Activated T-cell treated with anti-CD3 and anti-CD28 coated beads, Interleukin-2, amount 50 U/mL, for 72 hours (primary cell): ENCODE data around the gene MOGAT1. TPM values are rescaled to one million over a fixed set of nuclear protein-coding genes. Genes with fewer than 3 reads are reported as not detected.

Experiments
- ATAC-seq, 2 donors: fragments of 150-1000 bp; cut with Tn5 transposase; replicated peaks in 1 of 2; 2 replicates each; pipeline ENCODE4 v1.10.0; 2021; ENCODE audit warnings: moderate library complexity in 2 of 2, mild to moderate bottlenecking in 1 of 2
- DNase-seq, 2 donors: peaks; one replicate each; pipeline ENCODE4 v3.0.0; 2021 to 2022; ENCODE audit warnings: mixed read lengths in 1 of 2
- H3K27ac Mint-ChIP-seq: one replicate; pipeline ENCODE4 v1.8.0; 2022; ENCODE audit warnings: mild to moderate bottlenecking, moderate library complexity, mixed read lengths
- H3K27me3 Mint-ChIP-seq: one replicate; pipeline ENCODE4 v1.8.0; 2022; ENCODE audit warnings: low read depth, mixed read lengths
- H3K36me3 Mint-ChIP-seq, 2 donors: one replicate each; pipeline ENCODE4 v1.8.0; 2022; ENCODE audit warnings: mixed read lengths in 2 of 2, mild to moderate bottlenecking in 1 of 2; ENCODE audit not compliant: insufficient read depth in 2 of 2
- H3K4me1 Mint-ChIP-seq: one replicate; pipeline ENCODE4 v1.8.0; 2022; ENCODE audit warnings: low read depth, mixed read lengths
- H3K4me3 Mint-ChIP-seq, 2 donors: one replicate each; pipeline ENCODE4 v1.8.0; 2022; ENCODE audit warnings: mild to moderate bottlenecking in 2 of 2, mixed read lengths in 2 of 2, moderate library complexity in 2 of 2
- H3K9me3 Mint-ChIP-seq, 2 donors: one replicate each; pipeline ENCODE4 v1.8.0; 2022; ENCODE audit warnings: mixed read lengths in 2 of 2
- total RNA-seq, 2 donors: library from RNA; stranded (reverse); gene quantifications; one replicate each; pipeline ENCODE4 v1.2.3, GENCODE V29; 2022

The MOGAT1 gene
- total RNA-seq, 2 donors from 2014 or later: not detected

DNA sequence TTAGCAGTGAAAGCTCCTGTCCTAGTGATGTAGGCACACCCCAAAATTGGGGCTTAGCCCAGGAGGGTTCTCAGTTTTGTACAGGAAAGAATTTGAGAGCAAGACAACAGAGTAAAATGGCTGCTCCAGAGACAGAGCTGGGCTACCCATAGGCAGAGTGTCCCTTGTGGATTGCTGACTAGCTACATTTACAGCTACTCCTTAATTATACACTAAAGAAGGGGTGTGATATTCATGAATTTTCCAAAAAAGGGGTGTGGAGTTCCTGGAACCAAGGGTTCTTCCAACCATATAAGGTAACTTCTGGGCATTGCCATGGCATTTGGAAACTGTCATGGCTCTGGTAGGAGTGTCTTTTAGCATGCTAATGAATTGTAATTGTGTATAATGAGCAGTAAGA, 52.8 kb downstream of the MOGAT1 start:
- DNase-seq: no peak

DNA sequence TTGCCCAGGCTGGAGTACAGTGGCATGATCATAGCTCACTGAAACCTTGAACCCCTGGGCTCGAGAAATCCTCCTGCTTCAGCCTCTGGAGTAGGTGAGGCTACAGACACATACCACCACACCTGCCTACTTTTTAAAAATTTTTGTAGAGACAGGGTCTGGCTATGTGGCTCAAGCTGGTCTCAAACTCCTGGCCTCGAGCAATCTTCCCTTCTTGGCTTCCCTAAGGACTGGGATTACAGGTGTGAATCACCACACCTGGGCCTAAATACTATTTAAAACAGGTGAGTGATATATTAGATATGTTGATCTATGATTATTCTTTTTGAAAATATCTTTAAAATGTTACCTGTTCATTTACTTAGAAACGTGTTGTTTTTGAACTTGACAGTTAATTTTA, 57.2 kb downstream of the MOGAT1 start:
- peaks cover 6% of the 10 kb centered on the region for H3K27me3 Mint-ChIP-seq
- no peaks in the 10 kb centered on the region for H3K9me3 Mint-ChIP-seq
- H3K36me3 Mint-ChIP-seq: no peaks in the 10 kb centered on the region
- ATAC-seq (no peak), DNase-seq (no peak)
- no peaks in the 10 kb centered on the region for H3K4me1 Mint-ChIP-seq
- no peak overlapping the region for H3K4me3 Mint-ChIP-seq
- H3K27ac Mint-ChIP-seq: no peak overlapping the region

More for the DNA sequence above, 52.8 kb downstream of the MOGAT1 start:
- no peak for ATAC-seq
- H3K27ac Mint-ChIP-seq: no peak overlapping the region
- H3K9me3 Mint-ChIP-seq: peaks cover 2 to 3% of the 10 kb centered on the region in 2 donors
- peaks cover 6% of the 10 kb centered on the region for H3K27me3 Mint-ChIP-seq
- no peaks in the 10 kb centered on the region for H3K36me3 Mint-ChIP-seq
- no peak overlapping the region for H3K4me3 Mint-ChIP-seq
- no peaks in the 10 kb centered on the region for H3K4me1 Mint-ChIP-seq

DNA sequence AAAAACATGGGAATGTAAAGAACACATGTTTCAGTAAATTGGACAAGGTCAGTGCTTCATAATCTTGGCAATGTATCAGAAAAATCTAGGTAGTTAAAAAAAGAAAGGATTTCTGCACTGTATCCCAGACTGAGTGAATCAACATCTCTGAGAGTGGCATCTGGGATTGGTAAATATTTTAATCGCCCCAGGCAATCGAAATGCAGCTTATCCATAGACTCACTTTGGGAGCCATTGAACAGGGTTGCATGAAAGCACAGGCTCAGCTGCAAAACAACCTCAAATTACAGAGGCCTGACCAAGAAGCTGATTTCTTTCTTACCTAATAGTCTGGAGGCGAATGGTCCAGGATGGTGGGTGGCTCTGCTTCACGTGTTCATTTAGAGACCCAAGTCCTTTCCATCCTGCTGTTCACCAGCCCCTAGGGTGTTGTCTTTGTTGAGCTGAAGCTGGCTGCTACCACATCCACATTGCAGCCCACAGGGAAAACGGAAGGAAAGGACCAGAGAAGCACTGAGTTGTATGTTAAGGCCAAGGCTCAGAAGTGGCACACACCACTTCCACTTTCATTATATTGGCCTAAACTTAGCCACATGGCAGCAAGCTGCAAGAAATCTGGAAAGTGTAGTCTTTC, 59.0 kb downstream of the MOGAT1 start:
- DNase-seq (no peak), ATAC-seq (no peak)
- H3K27ac Mint-ChIP-seq: no peak overlapping the region
- H3K9me3 Mint-ChIP-seq: no peaks in the 10 kb centered on the region
- H3K27me3 Mint-ChIP-seq: peaks cover 6% of the 10 kb centered on the region
- H3K4me1 Mint-ChIP-seq: no peaks in the 10 kb centered on the region
- H3K36me3 Mint-ChIP-seq: no peaks in the 10 kb centered on the region
- no peak overlapping the region for H3K4me3 Mint-ChIP-seq

DNA sequence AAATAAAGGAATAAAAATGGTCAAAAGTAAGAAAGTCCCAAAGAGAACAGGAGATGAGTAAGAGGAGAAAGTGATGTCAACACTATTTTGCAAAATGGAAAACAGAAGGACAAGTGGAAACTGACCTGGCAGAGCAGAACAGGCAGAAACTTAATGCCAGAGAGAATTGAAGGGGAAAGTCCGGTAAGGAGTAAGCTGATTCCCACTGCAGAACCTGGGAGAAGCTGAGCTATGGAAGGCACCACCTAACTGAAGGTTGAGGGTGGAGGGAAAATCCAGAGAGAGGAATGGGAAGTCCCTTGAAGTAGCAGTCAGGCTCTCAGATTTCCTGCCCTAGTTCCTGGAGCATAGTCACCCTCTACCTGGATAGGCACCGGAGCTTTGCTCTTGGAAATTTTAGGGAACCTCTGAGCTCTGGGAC, 59.8 kb downstream of the MOGAT1 start:
- no peaks in the 10 kb centered on the region for H3K9me3 Mint-ChIP-seq
- peaks cover 12% of the 10 kb centered on the region for H3K27me3 Mint-ChIP-seq
- no peaks in the 10 kb centered on the region for H3K36me3 Mint-ChIP-seq
- ATAC-seq (no peak), DNase-seq (no peak)
- H3K27ac Mint-ChIP-seq: no peak overlapping the region
- H3K4me1 Mint-ChIP-seq: no peaks in the 10 kb centered on the region
- no peak overlapping the region for H3K4me3 Mint-ChIP-seq

DNA sequence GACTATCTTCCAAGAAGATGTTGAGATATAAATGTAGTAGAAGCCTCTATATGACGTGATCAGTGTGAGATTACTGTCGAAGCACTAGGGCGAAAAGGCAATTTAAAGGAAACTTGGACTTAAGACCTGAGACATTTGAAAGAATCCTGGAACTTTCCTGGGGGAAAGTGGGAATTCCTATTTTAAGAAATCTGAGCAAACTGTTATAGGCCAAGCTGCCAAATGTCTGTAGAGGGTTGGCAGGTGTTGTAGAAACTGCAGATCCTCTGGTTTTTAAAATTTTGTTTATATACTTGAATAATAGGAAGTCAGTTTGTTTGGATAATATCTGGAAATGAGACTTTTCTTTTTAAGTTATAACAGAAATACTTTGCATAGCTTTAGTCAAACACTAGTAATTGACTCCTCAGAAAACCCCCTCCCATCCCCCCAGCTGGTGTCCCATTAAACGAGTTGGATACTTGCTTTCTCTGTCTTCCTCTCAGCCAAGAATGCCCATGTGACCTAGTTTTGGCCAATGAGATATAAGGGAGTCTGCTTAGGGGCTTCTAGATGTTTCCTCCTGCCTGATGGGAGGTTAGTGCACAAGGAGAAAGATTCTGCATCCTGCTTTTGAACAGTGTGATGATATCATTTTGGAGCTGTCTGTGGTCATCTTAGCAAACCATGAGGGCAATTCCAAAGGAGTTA, 61.2 kb downstream of the MOGAT1 start:
- DNase-seq: no peak
- Mint-ChIP-seq H3K36me3 (no peaks in the 10 kb centered on the region), H3K4me3 (no peak overlapping the region), H3K27ac (no peak overlapping the region), H3K4me1 (no peaks in the 10 kb centered on the region), H3K9me3 (no peaks in the 10 kb centered on the region), H3K27me3 (peaks cover 22% of the 10 kb centered on the region)
- no peak for ATAC-seq

DNA sequence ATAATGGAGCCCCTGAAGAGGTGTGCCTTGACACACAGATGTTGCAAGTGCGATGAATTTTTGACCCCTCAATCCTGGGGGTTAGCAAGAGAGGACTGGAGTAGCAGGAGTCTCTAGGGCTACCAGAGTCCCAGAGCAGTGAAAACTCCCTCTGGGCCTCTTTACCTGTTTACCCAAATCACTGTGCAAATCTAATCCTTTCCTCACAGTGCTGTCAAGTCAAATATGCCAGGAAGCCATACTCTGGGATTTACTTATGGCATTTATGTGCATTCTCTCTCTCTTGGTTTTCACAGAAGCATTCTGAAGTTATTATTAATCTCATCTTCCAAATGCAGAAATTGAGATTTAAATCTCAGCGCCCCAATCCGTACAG, 62.0 kb downstream of the MOGAT1 start:
- Mint-ChIP-seq H3K27me3 (peaks cover 24% of the 10 kb centered on the region), H3K27ac (no peak overlapping the region)
- ATAC-seq: no peak

DNA sequence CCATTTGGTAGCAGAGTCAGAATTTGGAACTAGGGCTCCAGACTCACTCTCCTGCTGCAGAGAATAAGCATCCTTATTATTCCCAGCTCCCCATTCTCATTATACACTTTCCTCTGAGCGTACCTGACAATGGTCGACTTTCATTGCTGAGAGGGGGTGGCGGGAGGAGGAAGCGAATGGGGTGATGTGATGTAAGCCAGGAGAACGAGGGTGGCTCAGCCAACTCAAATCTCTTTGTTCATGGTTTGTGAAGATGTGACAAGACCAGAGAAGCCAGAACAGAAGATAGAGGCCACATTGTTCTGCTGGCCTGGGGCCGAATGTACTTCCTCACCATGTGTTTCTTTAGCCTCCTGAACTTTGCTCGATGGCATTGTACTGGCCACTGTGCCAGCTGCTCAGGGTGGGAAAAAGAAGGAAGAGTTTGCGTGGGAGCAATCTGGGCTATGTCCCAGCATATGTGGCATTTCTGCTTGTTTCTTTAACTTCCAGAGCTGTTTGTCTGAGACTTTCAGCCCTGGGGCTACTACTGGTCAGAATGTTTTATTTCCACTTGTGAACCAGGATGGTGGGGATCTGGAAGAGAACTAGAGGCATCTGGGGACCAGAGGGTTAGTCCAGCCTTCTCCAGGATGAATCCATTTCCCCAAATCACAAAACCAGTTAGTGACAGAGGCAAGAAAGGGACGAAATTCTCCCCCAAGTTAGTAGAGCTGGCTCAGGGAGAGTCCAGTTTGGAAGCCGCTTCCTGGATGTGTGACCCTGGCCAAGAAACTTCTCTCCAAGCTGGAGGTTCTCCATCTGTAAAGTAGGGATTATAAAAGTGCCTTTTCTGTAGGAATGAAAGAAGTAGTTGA, 62.6 kb downstream of the MOGAT1 start:
- DNase-seq: no peak
- H3K36me3 Mint-ChIP-seq: no peaks in the 10 kb centered on the region
- peaks cover 24% of the 10 kb centered on the region for H3K27me3 Mint-ChIP-seq
- H3K4me3 Mint-ChIP-seq: no peak overlapping the region
- no peak overlapping the region for H3K27ac Mint-ChIP-seq
- no peaks in the 10 kb centered on the region for H3K9me3 Mint-ChIP-seq
- ATAC-seq: peak in 1 of 2 donors; percentile 7
- H3K4me1 Mint-ChIP-seq: no peaks in the 10 kb centered on the region

More for the DNA sequence above, 62.0 kb downstream of the MOGAT1 start:
- DNase-seq: no peak
- Mint-ChIP-seq H3K36me3 (no peaks in the 10 kb centered on the region), H3K9me3 (no peaks in the 10 kb centered on the region), H3K4me3 (no peak overlapping the region), H3K4me1 (no peaks in the 10 kb centered on the region)

DNA sequence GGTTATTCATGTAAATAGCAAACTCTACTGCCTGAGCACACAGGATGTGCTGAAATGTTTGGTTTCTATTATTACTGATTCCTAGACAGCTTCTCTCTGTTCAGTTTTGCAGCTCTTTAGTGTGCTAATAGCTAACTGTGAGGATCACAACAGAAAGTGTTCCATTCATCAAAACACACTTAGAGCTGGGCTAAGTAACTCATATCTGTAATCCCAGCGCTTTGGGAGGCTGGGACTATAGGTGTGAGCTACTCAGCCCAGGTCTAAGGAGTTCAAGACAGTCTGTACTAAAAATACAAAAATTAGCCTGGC, 63.2 kb downstream of the MOGAT1 start:
- no peaks in the 10 kb centered on the region for H3K36me3 Mint-ChIP-seq
- no peak overlapping the region for H3K4me3 Mint-ChIP-seq

DNA sequence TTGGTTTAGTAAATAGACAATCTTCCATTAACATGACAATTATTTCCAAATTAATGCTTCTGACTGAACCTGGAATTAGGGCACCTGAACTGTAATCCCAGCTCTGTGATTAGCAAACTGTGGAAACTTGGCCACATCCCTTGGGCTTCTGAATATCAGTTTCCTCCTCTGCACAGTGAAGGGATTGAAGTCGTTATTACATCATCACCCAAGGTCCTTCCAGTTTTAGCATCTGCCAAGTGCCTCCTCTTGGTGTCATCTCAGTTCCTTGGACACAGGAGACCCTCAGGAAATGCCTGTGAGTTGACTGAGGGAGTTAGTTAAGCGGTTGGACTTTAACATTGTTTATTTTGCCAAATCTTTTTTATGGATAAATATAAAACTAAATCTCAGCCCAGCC, 64.8 kb downstream of the MOGAT1 start:
- DNase-seq (no peak), ATAC-seq (no peak)
- no peaks in the 10 kb centered on the region for H3K36me3 Mint-ChIP-seq
- no peaks in the 10 kb centered on the region for H3K4me1 Mint-ChIP-seq
- no peak overlapping the region for H3K4me3 Mint-ChIP-seq
- H3K27me3 Mint-ChIP-seq: peaks cover 25% of the 10 kb centered on the region
- H3K9me3 Mint-ChIP-seq: no peaks in the 10 kb centered on the region
- no peak overlapping the region for H3K27ac Mint-ChIP-seq

More for the DNA sequence above, 63.2 kb downstream of the MOGAT1 start:
- ATAC-seq (peak; percentile 39 to 58), DNase-seq (no peak)
- Mint-ChIP-seq H3K27me3 (peaks cover 24% of the 10 kb centered on the region), H3K4me1 (no peaks in the 10 kb centered on the region), H3K27ac (no peak overlapping the region), H3K9me3 (no peaks in the 10 kb centered on the region)

DNA sequence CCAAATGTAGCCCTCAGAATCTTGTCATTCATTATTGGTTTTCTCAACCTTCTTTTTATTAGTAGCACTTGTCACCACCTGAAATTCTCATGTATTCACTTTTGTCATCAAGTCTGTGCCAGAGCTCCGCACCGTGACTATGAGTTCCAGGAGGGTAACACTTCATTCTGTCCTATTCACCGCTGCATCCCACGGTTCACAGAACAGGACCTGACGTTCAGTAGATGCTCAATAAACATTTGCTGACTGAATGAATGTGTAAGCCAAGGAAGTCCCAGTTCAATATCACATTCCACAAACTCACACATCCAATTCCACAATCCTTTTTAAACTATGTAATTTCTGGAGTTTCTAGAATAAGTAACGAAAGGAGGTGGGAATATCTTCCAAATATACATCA, 65.5 kb downstream of the MOGAT1 start:
- no peaks in the 10 kb centered on the region for H3K4me1 Mint-ChIP-seq
- H3K9me3 Mint-ChIP-seq: no peaks in the 10 kb centered on the region

DNA sequence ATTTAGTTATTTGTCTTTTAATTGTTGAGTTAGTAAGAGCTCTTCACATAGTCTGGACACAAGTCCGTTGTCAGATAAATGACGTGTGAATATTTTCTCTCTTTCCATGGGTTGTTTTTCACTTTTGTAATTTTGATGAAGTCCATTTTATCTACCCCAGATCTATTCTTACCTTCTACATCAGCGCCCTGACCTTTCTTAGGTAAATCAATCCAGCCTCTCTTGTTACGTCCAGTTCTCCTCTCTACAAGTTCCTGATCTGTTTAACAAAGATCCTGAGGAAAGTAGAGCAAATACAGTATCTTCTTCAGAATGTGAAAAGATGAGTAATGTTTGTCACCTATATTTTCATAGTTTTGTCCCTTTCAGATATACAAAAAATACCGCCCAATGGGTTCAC, 66.9 kb downstream of the MOGAT1 start:
- no peak overlapping the region for H3K4me3 Mint-ChIP-seq
- no peak for ATAC-seq
- peaks cover 4% of the 10 kb centered on the region for H3K4me1 Mint-ChIP-seq

More for the DNA sequence above, 65.5 kb downstream of the MOGAT1 start:
- DNase-seq (no peak), ATAC-seq (no peak)
- Mint-ChIP-seq H3K36me3 (no peaks in the 10 kb centered on the region), H3K27me3 (peaks cover 25% of the 10 kb centered on the region), H3K4me3 (no peak overlapping the region), H3K27ac (no peak overlapping the region)

DNA sequence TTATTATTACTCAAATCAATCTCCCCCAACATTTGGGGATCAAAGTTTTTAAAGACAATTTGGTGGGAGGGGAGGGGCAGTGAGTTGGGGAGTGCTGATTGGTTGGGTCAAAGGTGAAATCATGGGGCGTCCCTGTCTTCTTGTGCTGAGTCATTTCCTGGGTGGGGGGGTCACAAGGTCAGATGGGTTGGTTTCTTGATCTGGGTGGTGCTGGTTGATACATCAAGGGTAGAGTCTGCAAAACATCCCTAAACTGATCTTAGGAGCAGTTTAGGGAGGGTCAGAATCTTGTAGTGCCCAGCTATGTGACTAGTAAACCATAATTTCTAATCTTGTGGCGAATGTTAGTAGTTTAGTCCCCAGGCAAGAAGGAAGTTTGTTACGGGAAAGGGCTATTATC, 67.4 kb downstream of the MOGAT1 start:
- DNase-seq (peak; percentile 2 to 6), ATAC-seq (peak in 1 of 2 donors; percentile 28)
- Mint-ChIP-seq H3K4me3 (no peak overlapping the region), H3K27me3 (peaks cover 31% of the 10 kb centered on the region), H3K4me1 (peaks cover 8% of the 10 kb centered on the region), H3K9me3 (no peaks in the 10 kb centered on the region), H3K27ac (no peak overlapping the region), H3K36me3 (no peaks in the 10 kb centered on the region)

More for the DNA sequence above, 66.9 kb downstream of the MOGAT1 start:
- no peaks in the 10 kb centered on the region for H3K36me3 Mint-ChIP-seq
- H3K9me3 Mint-ChIP-seq: no peaks in the 10 kb centered on the region
- DNase-seq: no peak
- H3K27me3 Mint-ChIP-seq: peaks cover 28% of the 10 kb centered on the region
- no peak overlapping the region for H3K27ac Mint-ChIP-seq

DNA sequence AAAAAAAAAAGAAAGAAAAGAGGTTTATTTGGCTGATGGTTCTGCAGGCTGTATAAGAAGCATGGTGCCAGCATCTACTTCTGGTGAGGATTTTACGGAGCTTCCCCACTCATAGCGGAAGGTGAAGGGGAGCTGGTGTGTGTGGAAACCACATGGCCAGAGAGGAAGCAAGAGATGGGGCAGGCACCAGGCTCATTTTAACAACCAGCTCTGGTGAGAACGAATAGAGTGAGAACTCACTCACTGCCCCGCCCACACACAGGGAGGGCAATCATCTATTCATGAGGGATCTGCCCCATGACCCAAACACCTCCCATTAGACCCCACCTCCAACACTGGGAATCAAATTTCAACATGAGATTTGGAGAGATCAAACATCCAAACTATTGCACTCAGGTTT, 68.5 kb downstream of the MOGAT1 start:
- Mint-ChIP-seq H3K27me3 (peaks cover 31% of the 10 kb centered on the region), H3K4me1 (peaks cover 8% of the 10 kb centered on the region), H3K36me3 (no peaks in the 10 kb centered on the region), H3K9me3 (no peaks in the 10 kb centered on the region), H3K4me3 (no peak overlapping the region), H3K27ac (no peak overlapping the region)
- ATAC-seq: no peak
- no peak for DNase-seq
